Breast epithelium (tissue), 4 donors: ENCODE data around the gene PTPN21. TPM values are rescaled to one million over a fixed set of nuclear protein-coding genes. Genes with fewer than 3 reads are reported as not detected.
"Not testable (repeated sequence)": the region's sequence is repeated elsewhere in the genome, so short reads cannot be mapped to it uniquely, and the experiment has no call there.

Experiments used
- DNase-seq, 2 donors: peaks; one replicate each; pipeline ENCODE4 v3.0.0-alpha.2; 2019; ENCODE audit warnings: low spot score in 2 of 2
- H3K27ac ChIP-seq, 2 donors: fragments of 200-600 bp; sonication (generic) in 1 of 2; one replicate each; pipeline ENCODE4 v1.5.1; 2016 to 2019; ENCODE audit warnings: mild to moderate bottlenecking in 1 of 2
- H3K27me3 ChIP-seq, 2 donors: fragments of 200-600 bp; sonication (generic) in 1 of 2; one replicate each; pipeline versions ENCODE4 v1.5.1 to v1.6.0; 2017 to 2019; ENCODE audit warnings: control low read depth in 1 of 2, mild to moderate bottlenecking in 1 of 2
- H3K36me3 ChIP-seq: fragments of 200-600 bp; one replicate; pipeline ENCODE4 v1.5.1; 2019
- H3K4me1 ChIP-seq, 2 donors: fragments of 200-600 bp; sonication (generic); one replicate each; pipeline ENCODE4 v1.5.1; 2016 to 2019; ENCODE audit warnings: control low read depth in 1 of 2
- H3K4me3 ChIP-seq, 3 donors: fragments of 200-600 bp; sonication (generic); 1 replicate in 2 of 3; 2 replicates in 1 of 3; pipeline ENCODE4 v1.5.1; 2016 to 2019; ENCODE audit warnings: mild to moderate bottlenecking in 3 of 3, moderate library complexity in 2 of 3
- H3K9me3 ChIP-seq, 2 donors: fragments of 200-600 bp; sonication (generic) in 1 of 2; one replicate each; pipeline ENCODE4 v1.5.1; 2016 to 2019; ENCODE audit warnings: control low read depth in 1 of 2
- CTCF ChIP-seq, 3 donors: fragments of 450-650 bp; IDR thresholded peaks; one replicate each; pipeline ENCODE4 v1.5.1; 2016 to 2017; ENCODE audit warnings: antibody characterized with exemption in 3 of 3, mild to moderate bottlenecking in 3 of 3, moderate library complexity in 3 of 3
- POLR2A ChIP-seq: fragments of 450-650 bp; IDR thresholded peaks from one replicate; pipeline ENCODE4 v1.6.1; 2016; ENCODE audit warnings: antibody characterized with exemption, mild to moderate bottlenecking, moderate library complexity
- POLR2AphosphoS5 ChIP-seq, 3 donors: sonication (generic); formaldehyde crosslinking; IDR thresholded peaks; one replicate each; pipeline ENCODE4 v1.6.1; 2017; ENCODE audit warnings: antibody characterized with exemption in 3 of 3
- intact Hi-C: fragments of 100-400 bp; cut with DNase I; formaldehyde crosslinking; loops from one replicate; pipeline ENCODE4 v1.15.1; 2023; ENCODE audit warnings: low total_unique reads
- total RNA-seq, 3 donors: library from RNA; depleted of rRNA; stranded (reverse); fragments of >200 nt; gene quantifications; one replicate each; pipeline ENCODE4 v1.1.0, GENCODE V29; 2016

PTPN21 gene
- total RNA-seq, 3 donors from 2014 or later: 14.4 to 18.1 (median 14.5) TPM

DNA sequence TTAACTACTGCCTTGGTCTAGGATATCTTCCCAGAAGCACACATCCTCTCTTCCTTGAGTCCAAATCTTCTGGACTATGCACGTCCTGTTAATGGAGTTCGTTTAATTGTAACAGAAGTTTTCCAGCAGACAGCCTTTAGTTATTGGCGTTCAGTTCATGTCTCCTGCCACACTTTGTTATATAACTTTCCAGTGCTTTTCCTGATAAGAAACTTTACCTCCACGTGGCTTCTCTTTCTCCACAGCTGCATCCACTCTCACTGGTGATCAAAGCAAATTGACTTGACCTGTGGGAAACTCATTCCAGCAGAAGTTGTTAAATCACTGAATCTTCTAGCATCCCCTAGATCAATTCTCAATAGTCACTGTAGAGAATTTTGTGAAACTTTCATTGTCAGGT lies 19.0 kb downstream of the PTPN21 start:
- H3K27me3 ChIP-seq: no peaks in the 10 kb centered on the region
- no peak overlapping the region for H3K4me3 ChIP-seq
- no peak overlapping the region for H3K27ac ChIP-seq
- H3K9me3 ChIP-seq: no peaks in the 10 kb centered on the region
- no peaks in the 10 kb centered on the region for H3K36me3 ChIP-seq
- DNase-seq: no peak
- TF ChIP-seq POLR2AphosphoS5 (IDR thresholded peaks at IDR 0.05): no peak
- no peak for TF ChIP-seq POLR2A
- no peak for TF ChIP-seq CTCF (IDR thresholded peaks at IDR 0.05)
- intact Hi-C loops: no loop called here
- no peaks in the 10 kb centered on the region for H3K4me1 ChIP-seq

DNA sequence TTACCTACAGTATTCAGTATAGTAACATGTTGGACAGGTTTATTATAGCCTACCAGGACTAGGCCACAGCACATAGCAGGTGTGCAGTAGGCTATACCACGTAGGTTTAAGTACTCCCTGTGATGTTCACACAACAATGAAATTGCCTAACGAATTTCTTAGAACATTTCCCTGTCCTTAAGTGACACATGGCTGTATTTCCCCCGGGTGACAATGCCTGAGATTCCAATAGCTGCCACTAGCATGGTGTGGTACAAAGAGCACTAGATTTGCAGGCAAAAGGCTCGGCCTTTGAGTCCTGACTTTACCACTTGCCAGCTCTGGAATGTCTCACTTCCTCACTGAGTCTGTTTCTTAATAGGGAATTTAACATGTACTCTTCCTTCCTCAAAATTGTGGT lies 19.7 kb downstream of the PTPN21 start:
- Histone ChIP-seq H3K9me3 (peaks cover 0 to 3% of the 10 kb centered on the region in 2 donors), H3K27ac (peak overlapping the region in 1 of 2 donors; percentile 37), H3K27me3 (no peaks in the 10 kb centered on the region), H3K4me1 (no peaks in the 10 kb centered on the region), H3K4me3 (no peak overlapping the region), H3K36me3 (no peaks in the 10 kb centered on the region)
- intact Hi-C loops: no loop called here
- TF ChIP-seq POLR2A (no peak), CTCF (IDR thresholded peaks at IDR 0.05) (peak in 1 of 3 donors; percentile 37)
- DNase-seq: no peak

- DNase-seq: no peak
- Histone ChIP-seq H3K4me3 (no peak overlapping the region), H3K4me1 (no peaks in the 10 kb centered on the region), H3K27ac (no peak overlapping the region), H3K27me3 (no peaks in the 10 kb centered on the region), H3K9me3 (peaks cover 0 to 4% of the 10 kb centered on the region in 2 donors), H3K36me3 (no peaks in the 10 kb centered on the region)
- no peak for TF ChIP-seq CTCF (IDR thresholded peaks at IDR 0.05)
- no peak for TF ChIP-seq POLR2A
- no peak for TF ChIP-seq POLR2AphosphoS5 (IDR thresholded peaks at IDR 0.05)
- intact Hi-C loops: no loop called here
Measured at GRCh38 chr14:88533064-88533602, 21.7 kb downstream of the PTPN21 start.

- H3K27ac ChIP-seq, intact Hi-C loops, H3K9me3 ChIP-seq, H3K4me3 ChIP-seq, H3K27me3 ChIP-seq, H3K36me3 ChIP-seq, DNase-seq, H3K4me1 ChIP-seq: not testable (repeated sequence)
Measured at GRCh38 chr14:88529889-88530288, 24.9 kb downstream of the PTPN21 start.

DNA sequence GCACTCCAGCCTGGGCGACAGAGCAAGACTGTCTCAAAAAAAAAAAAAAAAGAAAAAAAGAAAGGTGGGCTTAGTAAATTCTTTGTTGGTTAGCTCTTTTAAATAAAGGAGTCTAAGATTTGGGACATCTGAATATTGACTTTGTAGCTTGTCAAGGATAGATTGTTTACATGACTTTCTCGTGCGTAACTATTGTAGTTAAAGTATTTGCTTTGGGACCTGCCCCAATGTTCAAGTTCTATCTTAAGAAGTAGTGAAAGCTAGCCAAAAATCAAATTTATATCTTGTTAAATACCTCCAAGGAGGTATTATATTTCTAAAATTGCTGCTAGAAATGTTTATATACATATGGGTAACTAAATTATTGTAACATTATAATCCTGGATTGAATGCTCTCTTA lies 32.4 kb downstream of the PTPN21 start:
- TF ChIP-seq POLR2A: no peak
- TF ChIP-seq POLR2AphosphoS5 (IDR thresholded peaks at IDR 0.05): no peak
- TF ChIP-seq CTCF (IDR thresholded peaks at IDR 0.05): no peak
- intact Hi-C loops: no loop called here
- no peaks in the 10 kb centered on the region for H3K27me3 ChIP-seq
- H3K27ac ChIP-seq: no peak overlapping the region
- H3K9me3 ChIP-seq: no peaks in the 10 kb centered on the region
- DNase-seq: no peak
- no peaks in the 10 kb centered on the region for H3K4me1 ChIP-seq
- H3K36me3 ChIP-seq: no peaks in the 10 kb centered on the region
- H3K4me3 ChIP-seq: no peak overlapping the region

- no peaks in the 10 kb centered on the region for H3K27me3 ChIP-seq
- H3K4me1 ChIP-seq: no peaks in the 10 kb centered on the region
- intact Hi-C loops: no loop called here
- H3K4me3 ChIP-seq: no peak overlapping the region
- peak overlapping the region in 1 of 2 donors; percentile 25 for H3K27ac ChIP-seq
- no peak for TF ChIP-seq POLR2AphosphoS5 (IDR thresholded peaks at IDR 0.05)
- no peak for TF ChIP-seq CTCF (IDR thresholded peaks at IDR 0.05)
- no peak for TF ChIP-seq POLR2A
- no peaks in the 10 kb centered on the region for H3K36me3 ChIP-seq
- no peak for DNase-seq
- no peaks in the 10 kb centered on the region for H3K9me3 ChIP-seq
Measured at GRCh38 chr14:88521818-88522217, 33.0 kb downstream of the PTPN21 start.
